MV-4-11 (cell line): ENCODE measurements around the gene B3GLCT.
"Not testable (repeated sequence)": the region's sequence is repeated elsewhere in the genome, so short reads cannot be mapped to it uniquely, and the experiment has no call there.

Experiments used
- DNase-seq: peaks from one replicate; lab custom pipeline; 2025; lab: John Stamatoyannopoulos, UW

The B3GLCT gene

GRCh38 chr13:31199849-31200636 is at the start of gene B3GLCT:
B3GLCT (plus strand) TSS chr13:31199975; CDS start chr13:31200085, 110 bp downstream.
- DNase-seq, result peak; percentile 44

- no peak for DNase-seq
Measured at GRCh38 chr13:31150315-31150985, 49.3 kb upstream of the B3GLCT start.

DNA sequence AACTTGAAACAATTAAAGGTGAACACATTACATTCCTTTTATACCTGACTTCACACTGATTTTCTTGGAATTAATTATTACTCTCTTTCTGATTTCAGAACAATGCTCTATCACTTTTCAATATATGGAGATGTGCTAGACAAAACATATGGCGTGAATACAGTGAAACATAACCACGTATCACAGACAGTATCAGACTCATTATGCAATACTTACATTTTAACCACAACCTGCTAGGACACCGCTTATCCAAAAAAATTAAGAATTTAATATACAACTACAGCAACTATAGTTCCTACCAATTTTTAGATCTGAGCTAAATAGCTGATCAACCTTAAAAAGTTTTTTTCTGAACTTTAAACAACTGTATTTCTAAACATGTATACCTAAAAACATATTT is 47.9 kb upstream of the B3GLCT start:
- DNase-seq, result peak; percentile 17

DNA sequence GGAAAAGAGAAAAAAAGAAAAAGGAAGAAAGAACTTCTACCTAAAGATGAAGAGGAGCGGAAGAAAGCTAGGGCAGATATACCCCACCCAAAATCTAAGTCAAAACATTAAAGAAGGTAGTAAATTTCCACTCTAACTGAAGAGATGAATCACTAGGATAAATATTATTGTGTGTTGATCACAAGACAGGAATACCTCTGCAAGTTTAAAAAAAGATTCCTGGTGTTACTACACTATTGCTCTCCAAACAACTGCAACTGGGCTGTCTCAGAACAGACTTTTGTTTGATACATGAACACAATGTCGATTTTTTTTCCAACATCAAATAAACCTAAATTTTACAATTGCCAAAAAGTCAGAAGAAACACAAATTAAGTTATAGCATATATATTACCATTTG is 44.8 kb upstream of the B3GLCT start:
- no peak for DNase-seq

- DNase-seq, result no peak
Measured at GRCh38 chr13:31159306-31159705, 40.5 kb upstream of the B3GLCT start.

- peak; percentile 70 for DNase-seq
Measured at GRCh38 chr13:31160857-31161556, 38.8 kb upstream of the B3GLCT start.

DNA sequence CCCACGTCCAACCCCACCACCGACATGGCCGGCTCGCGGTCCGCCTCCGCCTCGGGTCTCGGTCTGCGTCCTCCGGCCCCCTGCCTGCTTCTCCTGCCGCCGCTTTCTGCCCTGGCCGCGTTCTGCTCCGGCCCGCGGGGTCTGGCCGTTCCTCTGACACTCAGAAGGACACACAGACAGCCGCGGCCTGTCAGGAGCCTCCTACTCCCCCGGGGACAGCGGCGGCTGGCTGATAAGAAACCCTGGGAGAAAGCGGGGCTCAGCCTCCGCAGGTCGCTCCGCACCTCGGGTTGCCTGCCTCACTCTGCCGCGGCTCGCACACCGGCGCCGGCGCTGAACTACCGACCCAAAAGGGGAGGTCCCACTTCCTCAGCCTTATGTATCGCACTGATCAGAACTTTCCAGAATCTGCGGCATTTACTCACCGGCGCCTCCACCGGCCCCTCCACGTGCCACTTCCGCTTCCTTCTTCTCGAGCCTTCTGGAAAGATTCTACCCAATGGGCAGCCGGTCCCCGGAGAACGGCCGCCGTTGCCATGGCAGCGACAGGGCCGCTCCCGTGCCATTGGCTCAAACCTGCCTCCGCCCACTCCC is 38.1 kb upstream of the B3GLCT start, which contains the start of gene HSPH1:
TSS of gene HSPH1 (minus strand) at position 348 of the 594 bp plus-strand sequence. CDS start at position 26, 322 bp downstream.
- peak; percentile 98 for DNase-seq

DNA sequence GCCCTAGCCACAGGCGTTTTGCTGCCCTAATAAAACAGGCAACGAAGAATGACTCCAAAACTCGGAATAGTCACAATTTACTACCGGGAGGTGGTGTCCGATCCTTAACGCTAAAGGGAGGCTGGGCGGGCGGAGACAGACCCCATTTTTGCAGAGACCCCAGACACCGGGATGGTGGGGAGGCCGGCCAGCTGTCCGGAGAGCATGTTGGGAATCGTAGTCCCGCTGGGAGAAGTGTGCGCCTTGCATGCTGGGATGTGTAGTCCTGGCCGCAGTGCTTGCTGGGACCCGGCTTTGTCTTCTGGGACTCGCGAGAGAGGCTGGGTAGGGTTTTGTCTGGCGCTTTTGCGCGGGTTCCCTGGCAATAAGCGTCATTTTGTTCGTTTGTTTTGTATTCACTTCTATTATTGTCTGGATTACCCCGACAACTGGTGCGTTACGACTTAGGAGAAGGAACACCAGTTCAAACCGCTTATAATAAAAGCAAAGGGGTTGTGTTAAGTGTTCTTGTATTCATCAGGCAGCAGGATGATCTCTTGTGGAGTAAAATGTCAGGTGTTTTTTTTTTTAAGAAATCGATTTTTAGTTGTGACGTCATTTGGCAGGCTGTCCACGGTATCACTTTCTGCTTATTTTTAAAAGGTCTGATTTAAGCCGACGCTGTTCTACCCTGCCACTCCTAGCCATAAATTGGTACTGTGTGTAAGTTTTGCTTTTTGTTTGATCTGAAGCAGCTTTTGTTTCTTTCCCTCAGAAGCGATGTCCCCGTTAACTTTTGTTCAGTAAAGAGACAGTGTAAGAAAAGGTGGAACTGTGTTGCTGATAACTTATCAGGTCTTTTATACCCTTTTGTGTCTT is 37.4 kb upstream of the B3GLCT start:
- DNase-seq, result peak; percentile 97

GRCh38 chr13:31166591-31166990 is 33.2 kb upstream of the B3GLCT start:
- DNase-seq, result no peak

DNA sequence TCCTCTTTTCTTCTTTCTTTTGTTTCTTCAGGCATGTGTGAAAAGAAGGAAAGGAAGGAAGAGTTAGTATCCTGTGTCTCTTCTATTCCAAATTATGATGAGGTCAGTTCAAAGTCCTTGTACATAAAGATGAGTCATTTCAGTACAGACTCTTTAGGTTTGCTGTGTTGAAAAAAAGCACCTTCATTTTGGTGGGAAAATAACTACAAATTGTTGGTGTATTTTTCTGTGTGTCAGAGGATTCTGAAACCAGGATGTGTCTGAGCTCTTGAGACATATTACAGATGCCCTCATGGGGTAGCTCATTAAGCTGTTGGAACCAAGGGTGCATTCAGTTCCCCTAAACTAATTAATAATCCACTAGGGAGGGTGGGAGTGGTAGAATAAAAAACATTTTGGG is 32.3 kb upstream of the B3GLCT start:
- no peak for DNase-seq

DNA sequence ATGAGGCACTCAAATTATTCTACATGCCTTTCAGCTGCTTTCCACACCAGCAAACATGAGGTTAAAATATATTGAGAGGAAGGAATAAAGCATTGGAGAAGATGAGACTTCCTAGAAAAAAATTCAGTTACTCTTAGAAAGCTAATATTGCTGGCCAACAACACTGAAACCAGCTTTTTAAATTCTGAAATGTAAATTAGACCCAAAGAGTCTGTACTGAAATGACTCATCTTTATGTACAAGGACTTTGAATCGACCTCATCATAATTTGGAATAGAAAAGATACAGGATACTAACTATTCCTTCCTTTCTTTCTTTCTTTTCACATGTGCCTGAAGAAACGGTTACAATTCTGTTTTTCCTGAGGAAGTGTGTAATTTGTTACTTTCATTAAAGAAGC is 31.6 kb upstream of the B3GLCT start:
- DNase-seq, result no peak

DNA sequence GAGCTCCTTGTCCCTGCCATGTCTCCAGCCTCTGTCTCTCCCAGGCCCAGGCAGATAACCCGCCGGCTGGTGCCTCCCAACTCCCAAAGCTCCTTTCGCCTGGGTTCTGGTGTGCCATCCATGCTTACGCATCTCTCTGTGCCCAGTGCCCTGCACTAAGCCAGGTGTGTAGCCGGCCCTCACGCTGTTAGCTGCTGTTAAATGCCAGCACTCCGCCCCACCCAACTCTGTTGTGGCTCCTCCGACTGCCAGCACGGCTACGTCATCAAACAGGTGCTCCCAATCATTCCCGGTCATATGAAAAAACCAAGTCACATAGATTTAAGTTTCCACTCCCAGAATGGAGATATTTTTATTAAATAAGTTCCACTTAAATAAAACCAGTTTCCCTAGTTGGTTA is 31.0 kb upstream of the B3GLCT start:
- DNase-seq, result no peak

DNA sequence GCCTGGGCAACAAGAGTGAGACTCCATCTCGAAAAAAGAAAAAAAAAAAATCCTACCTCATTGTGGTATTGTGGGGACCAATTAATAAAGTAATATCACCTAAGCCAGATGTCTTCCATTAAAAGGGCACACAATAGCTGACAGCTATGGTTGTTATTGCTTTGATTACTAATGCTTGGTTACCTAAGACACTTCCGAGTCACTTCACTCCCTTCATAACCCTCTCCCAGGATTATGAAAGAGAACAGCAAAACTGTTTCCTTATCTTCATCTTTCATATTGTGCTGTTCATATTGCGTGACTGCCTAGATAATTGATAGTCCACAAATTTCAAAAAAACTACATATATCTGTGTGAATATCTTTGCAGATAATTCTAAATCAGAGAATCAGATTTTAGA is 27.8 kb upstream of the B3GLCT start:
- no peak for DNase-seq

DNA sequence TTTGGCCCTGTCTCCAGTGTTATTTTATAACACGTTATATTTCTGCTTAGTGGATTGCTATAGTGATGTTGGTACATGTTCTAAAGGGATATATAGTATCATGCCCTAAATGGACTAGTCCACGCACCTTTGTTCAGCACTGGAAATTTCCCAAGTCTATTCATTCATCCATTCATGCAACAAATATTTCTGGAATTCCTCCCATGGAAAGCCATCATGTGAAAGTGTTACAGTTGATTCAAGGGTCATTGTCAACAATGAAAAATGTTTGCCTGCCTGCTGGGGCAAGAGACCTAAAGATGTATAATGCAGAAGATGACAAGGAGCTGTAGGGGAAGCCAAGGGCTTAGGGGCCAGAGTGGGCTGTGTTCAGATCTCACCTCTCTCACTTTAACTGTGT is 27.2 kb upstream of the B3GLCT start:
- DNase-seq, result no peak

DNA sequence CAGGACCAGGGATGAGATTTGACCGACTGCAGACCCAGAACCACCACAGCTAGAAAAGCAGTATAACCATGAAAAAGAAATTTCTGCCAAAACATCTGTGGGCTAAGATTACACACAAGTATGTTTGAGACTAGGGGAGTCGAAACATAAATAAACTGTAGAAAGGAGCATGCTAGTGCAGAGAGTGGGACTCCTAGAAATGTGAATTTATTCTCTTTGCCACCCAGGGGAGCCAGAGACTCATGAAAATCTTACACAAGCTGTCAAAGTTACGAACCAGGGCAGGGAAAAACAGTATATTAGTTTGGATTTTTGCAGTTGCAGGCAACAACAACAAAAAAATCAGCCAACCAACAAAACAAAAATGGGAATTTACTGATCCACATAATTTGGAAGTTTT is 25.8 kb upstream of the B3GLCT start:
- DNase-seq, result no peak

- DNase-seq, result no peak
Measured at GRCh38 chr13:31175847-31176532, 23.8 kb upstream of the B3GLCT start.

GRCh38 chr13:31177813-31178495 is 21.8 kb upstream of the B3GLCT start:
- not testable (repeated sequence) for DNase-seq

- DNase-seq, result no peak
Measured at GRCh38 chr13:31179241-31179640, 20.5 kb upstream of the B3GLCT start.

GRCh38 chr13:31179754-31180153 is 20.0 kb upstream of the B3GLCT start:
- peak; percentile 73 for DNase-seq

DNA sequence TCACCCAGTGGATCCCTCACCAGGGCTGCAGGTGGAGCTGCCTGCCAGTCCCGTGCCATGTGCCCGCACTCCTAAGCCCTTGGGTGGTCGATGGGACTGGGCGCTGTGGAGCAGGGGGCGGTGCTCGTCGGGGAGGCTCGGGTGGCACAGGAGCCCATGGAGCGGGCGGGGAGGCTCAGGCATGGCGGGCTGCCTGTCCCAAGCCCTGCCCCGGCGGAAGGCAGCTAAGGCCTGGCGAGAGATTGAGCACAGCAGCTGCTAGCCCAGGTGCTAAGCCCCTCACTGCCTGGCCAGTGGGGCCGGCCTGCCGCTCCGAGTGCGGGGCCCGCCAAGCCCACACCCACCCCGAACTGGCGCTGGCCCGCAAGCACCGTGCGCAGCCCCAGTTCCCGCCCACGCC is 16.8 kb upstream of the B3GLCT start:
- DNase-seq, result no peak
